OCI-LY3 (cell line): Measurements from ENCODE around the gene NOP16.
A peak's percentile ranks its signal among the peaks of the same experiment; 100 is the strongest.

Experiments used
- H2AFZ ChIP-seq: fragments of 200-600, 300-600 bp; shearing (Covaris generic); 2 replicates; pipeline ENCODE4 v1.6.0; 2014; ENCODE audit warnings: antibody characterized with exemption, low read depth, low read length
- H3K27ac ChIP-seq: fragments of 200-600, 300-600 bp; sonication (generic); 2 replicates; pipeline ENCODE4 v1.5.1; 2014; ENCODE audit warnings: mild to moderate bottlenecking, low read length, moderate library complexity, mixed read lengths
- H3K27me3 ChIP-seq: fragments of 200-600, 300-600 bp; sonication (generic); 2 replicates; pipeline ENCODE4 v1.6.1; 2014; ENCODE audit warnings: low read depth, low read length, mixed read lengths
- H3K36me3 ChIP-seq: fragments of 200-600, 300-600 bp; sonication (generic); replicated peaks from 2 replicates; pipeline ENCODE3; 2014; ENCODE audit warnings: low read depth, low read length, mixed read lengths
- H3K4me1 ChIP-seq: fragments of 300-600, 200-600 bp; sonication (generic); 2 replicates; pipeline ENCODE4 v1.6.1; 2014; ENCODE audit warnings: low read length, mixed read lengths
- H3K4me2 ChIP-seq: fragments of 200-600, 300-600 bp; sonication (generic); 2 replicates; pipeline ENCODE4 v1.6.1; 2014; ENCODE audit warnings: low read length, mixed read lengths
- H3K4me3 ChIP-seq: fragments of 300-600, 200-600 bp; sonication (generic); 2 replicates; pipeline ENCODE4 v1.5.1; 2014; ENCODE audit warnings: antibody characterized with exemption, mild to moderate bottlenecking, low read length, moderate library complexity
- H3K79me2 ChIP-seq: fragments of 300-600, 200-600 bp; shearing (Covaris generic); 2 replicates; pipeline ENCODE4 v1.6.1; 2014; ENCODE audit warnings: mild to moderate bottlenecking, low read length, mixed read lengths
- H3K9ac ChIP-seq: fragments of 300-600, 200-600 bp; shearing (Covaris generic); 2 replicates; pipeline ENCODE4 v1.6.0; 2014; ENCODE audit warnings: mild to moderate bottlenecking, low read length, moderate library complexity
- H3K9me3 ChIP-seq: fragments of 200-600, 300-600 bp; shearing (Covaris generic); 2 replicates; pipeline ENCODE4 v1.6.1; 2014; ENCODE audit warnings: low read length, mixed read lengths; ENCODE audit not compliant: insufficient read depth
- H4K20me1 ChIP-seq: fragments of 200-600, 300-600 bp; sonication (generic); 2 replicates; pipeline ENCODE4 v1.6.1; 2016; ENCODE audit warnings: low read length, mixed read lengths; ENCODE audit not compliant: insufficient read depth
- CTCF ChIP-seq: fragments of 200-600, 300-600 bp; sonication (generic); IDR thresholded peaks from 2 replicates; pipeline ENCODE4 v1.5.1; 2014; ENCODE audit warnings: antibody characterized with exemption, low read length, low read depth
- EZH2phosphoT487 ChIP-seq: fragments of 200-600 bp; shearing (Covaris generic); IDR thresholded peaks from 2 replicates; pipeline ENCODE4 v1.6.1; 2018; ENCODE audit warnings: antibody characterized with exemption, mixed run types, low read depth

Gene NOP16

GRCh38 chr5:176416965-176417364 is 28.6 kb upstream of the NOP16 start:
- Histone ChIP-seq H3K27me3 (peaks cover 4% of the 10 kb centered on the region; the same call in 1 of the 2 replicates), H3K79me2 (peaks cover 6% of the 10 kb centered on the region), H3K9me3 (0 out of 2 replicates have a peak, but pooled peaks cover 6% of the 10 kb centered on the region), H3K4me1 (peaks cover 15% of the 10 kb centered on the region), H3K36me3 (no peaks in the 10 kb centered on the region), H3K4me2 (peak overlapping the region; percentile 90), H3K4me3 (peak overlapping the region; percentile 96), H2AFZ (peak overlapping the region; percentile 87), H4K20me1 (no peaks in the 10 kb centered on the region), H3K27ac (no peak overlapping the region), H3K9ac (peak overlapping the region; percentile 44)
- TF ChIP-seq EZH2phosphoT487 (no peak), CTCF (no peak)

DNA sequence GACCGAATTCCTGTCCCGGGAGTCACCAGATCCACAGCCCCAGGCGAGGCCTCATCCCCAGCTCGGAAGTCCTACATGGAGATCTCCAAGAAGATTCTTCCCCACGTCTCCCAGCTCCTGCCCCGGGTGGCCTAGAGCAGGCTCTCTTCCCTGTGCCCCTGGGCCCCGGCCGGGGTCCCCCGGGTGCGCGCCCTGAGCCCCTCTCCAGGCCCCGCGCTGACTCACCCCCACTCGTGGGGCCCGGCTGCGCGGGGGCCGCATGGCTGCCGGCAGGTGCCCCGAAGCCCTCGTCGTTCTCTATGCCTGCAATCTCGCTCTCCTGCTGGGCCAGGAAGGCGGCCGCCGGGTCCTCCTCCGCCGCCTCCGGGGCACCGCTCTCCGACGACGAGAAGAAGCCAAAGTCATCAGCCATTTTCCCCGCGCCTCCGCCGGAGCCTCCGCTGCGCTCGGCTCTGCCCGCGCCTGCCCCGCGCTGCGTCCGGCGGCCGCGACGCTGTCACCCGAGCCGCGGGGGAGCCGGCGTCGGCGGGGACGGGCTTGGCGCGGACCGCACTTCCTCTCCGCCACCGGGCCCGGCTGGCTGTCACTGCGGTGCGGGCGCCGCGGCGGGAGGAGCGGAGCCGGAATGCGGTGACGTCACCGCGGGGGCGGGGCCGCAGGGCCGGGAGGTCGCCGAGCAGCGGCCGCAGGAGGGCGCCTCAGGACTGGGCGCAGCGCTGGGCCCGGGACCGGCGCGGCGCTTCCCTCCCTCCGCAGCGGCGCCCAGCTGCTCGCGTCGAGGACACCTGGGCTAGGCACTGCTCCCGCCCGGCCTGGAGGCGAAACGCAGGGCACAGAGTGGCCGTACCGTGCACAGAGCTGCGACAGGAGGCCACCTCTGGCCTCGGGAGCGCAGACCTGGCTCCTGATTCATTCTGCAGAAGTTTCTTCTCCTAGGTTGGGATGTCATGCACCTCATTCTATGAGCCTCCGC is 27.8 kb upstream of the NOP16 start, which contains the start of gene CLTB:
Gene CLTB (minus strand): TSS at position 588 of the 973 bp plus-strand sequence. CDS start 176 bp downstream, at position 412.
- Histone ChIP-seq H2AFZ (peak within 1 kb of the TSS; percentile 89), H3K36me3 (no peaks in the 10 kb centered on the region), H3K79me2 (peaks cover 6% of the 10 kb centered on the region), H3K27me3 (peaks cover 4% of the 10 kb centered on the region; the same call in 1 of the 2 replicates), H3K27ac (no peak within 1 kb of the TSS), H3K9me3 (0 out of 2 replicates have a peak, but pooled peaks cover 6% of the 10 kb centered on the region), H3K9ac (peak within 1 kb of the TSS; percentile 90), H3K4me2 (peak within 1 kb of the TSS; percentile 90), H3K4me3 (peak within 1 kb of the TSS; percentile 96), H3K4me1 (peaks cover 15% of the 10 kb centered on the region), H4K20me1 (no peaks in the 10 kb centered on the region)
- peak; percentile 51 for TF ChIP-seq CTCF
- TF ChIP-seq EZH2phosphoT487 = no peak

DNA sequence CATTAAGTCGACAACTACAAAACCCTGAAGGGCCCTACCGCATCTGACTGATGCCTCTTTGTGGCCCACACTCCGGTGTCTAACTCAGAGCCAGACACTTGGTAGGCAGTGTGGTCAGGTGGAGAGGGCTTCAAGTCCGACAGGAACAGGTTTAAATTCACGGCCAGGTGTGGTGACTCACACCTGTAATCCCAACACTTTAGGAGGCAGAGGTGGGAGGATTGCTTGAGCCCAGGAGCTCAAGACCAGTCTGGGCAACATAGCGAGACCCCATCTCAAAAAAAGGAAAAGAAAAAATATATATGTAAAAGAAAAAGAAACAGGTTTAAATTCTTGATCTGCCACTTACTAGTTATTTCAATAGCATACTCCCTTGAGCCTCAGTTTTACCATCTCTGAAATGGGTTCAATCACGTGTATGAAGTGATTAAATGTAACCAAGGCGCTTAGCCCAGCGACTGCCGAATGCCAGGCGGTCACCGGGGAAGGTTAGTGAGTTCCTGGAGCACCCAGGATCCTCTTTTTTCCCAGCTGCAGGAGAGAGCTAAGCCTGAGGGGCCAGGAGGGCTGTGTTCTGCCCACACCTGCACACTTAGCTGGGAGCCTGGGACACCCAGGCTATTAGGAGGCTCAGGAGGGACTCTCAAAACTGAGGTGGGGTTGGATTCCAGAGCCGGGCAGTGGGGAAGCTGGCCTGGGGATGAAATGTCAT is 27.0 kb upstream of the NOP16 start:
- peaks cover 15% of the 10 kb centered on the region for H3K4me1 ChIP-seq
- H3K4me3 ChIP-seq = peak overlapping the region; percentile 96
- H3K27me3 ChIP-seq = peaks cover 2% of the 10 kb centered on the region; the same call in 1 of the 2 replicates
- H4K20me1 ChIP-seq = no peaks in the 10 kb centered on the region
- H3K36me3 ChIP-seq = no peaks in the 10 kb centered on the region
- H3K9me3 ChIP-seq = 0 out of 2 replicates have a peak, but pooled peaks cover 4% of the 10 kb centered on the region
- H3K79me2 ChIP-seq = peaks cover 6% of the 10 kb centered on the region
- H2AFZ ChIP-seq = peak overlapping the region; percentile 89; the same call in 1 of the 2 replicates
- H3K27ac ChIP-seq = no peak overlapping the region
- peak overlapping the region; percentile 89 for H3K4me2 ChIP-seq
- peak overlapping the region; percentile 90 for H3K9ac ChIP-seq
- no peak for TF ChIP-seq EZH2phosphoT487
- TF ChIP-seq CTCF = no peak
